Thymus (tissue), 14 donors: ENCODE results near the gene TRIM40. TPM values are rescaled to one million over a fixed set of nuclear protein-coding genes. Genes with fewer than 3 reads are reported as not detected.

Source experiments
- DNase-seq, 9 donors: peaks; one replicate each; pipeline ENCODE4 v3.0.0-alpha.2; 2013; ENCODE audit warnings: low spot score in 9 of 9, low read depth in 6 of 9, missing footprints in 1 of 9
- H3K27ac ChIP-seq, 2 donors: one replicate each; pipeline ENCODE4 v1.5.1; 2013; ENCODE audit warnings: control low read depth in 1 of 2, low read depth in 1 of 2, low read length in 1 of 2, mild to moderate bottlenecking in 1 of 2, moderate library complexity in 1 of 2
- H3K27me3 ChIP-seq, 2 donors: one replicate each; pipeline ENCODE4 v1.5.1; 2013; ENCODE audit warnings: low read length in 1 of 2; ENCODE audit not compliant: control insufficient read depth in 2 of 2, insufficient read depth in 1 of 2
- H3K36me3 ChIP-seq, 2 donors: one replicate each; pipeline ENCODE4 v1.5.1; 2013; ENCODE audit warnings: low read length in 1 of 2, mild to moderate bottlenecking in 1 of 2, moderate library complexity in 1 of 2; ENCODE audit not compliant: control insufficient read depth in 2 of 2, insufficient read depth in 2 of 2
- H3K4me1 ChIP-seq, 2 donors: one replicate each; pipeline ENCODE4 v1.5.1; 2013; ENCODE audit warnings: low read length in 2 of 2; ENCODE audit not compliant: control insufficient read depth in 2 of 2, insufficient read depth in 2 of 2
- H3K4me3 ChIP-seq, 2 donors: one replicate each; pipeline ENCODE4 v1.5.1; 2013; ENCODE audit warnings: low read length in 2 of 2, control low read depth in 1 of 2, mild to moderate bottlenecking in 1 of 2
- H3K9me3 ChIP-seq, 2 donors: one replicate each; pipeline ENCODE4 v1.5.1; 2013; ENCODE audit warnings: low read length in 1 of 2, mild to moderate bottlenecking in 1 of 2; ENCODE audit not compliant: control insufficient read depth in 2 of 2, insufficient read depth in 1 of 2
- WGBS: extraction: QIAGEN DNeasy Blood & Tissue Kit; methylation state at CpG from one replicate; pipeline ENCODE4 v1.1.7; 2013; 5-methylcytosine and 5-hydroxymethylcytosine counted together
- long read RNA-seq, 10 donors: transcript quantifications; one replicate each; lab custom pipeline, GENCODE V29; 2026
- polyA plus RNA-seq: library from polyadenylated mRNA; stranded (reverse); fragments of 200-250 nt; gene quantifications from one replicate; pipeline ENCODE4 v1.2.3, GENCODE V29; 2013
- total RNA-seq: library from RNA; stranded (reverse); fragments of 120-200 nt; gene quantifications from one replicate; pipeline ENCODE4 v1.2.4, GENCODE V29; 2013
- donor health status: healthy.

TRIM40 gene, protein sequence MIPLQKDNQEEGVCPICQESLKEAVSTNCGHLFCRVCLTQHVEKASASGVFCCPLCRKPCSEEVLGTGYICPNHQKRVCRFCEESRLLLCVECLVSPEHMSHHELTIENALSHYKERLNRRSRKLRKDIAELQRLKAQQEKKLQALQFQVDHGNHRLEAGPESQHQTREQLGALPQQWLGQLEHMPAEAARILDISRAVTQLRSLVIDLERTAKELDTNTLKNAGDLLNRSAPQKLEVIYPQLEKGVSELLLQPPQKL
- total RNA-seq, result 0.09 TPM
- polyA plus RNA-seq, result 0.16 TPM
- long read RNA-seq, donor 1, result 0 reads
- long read RNA-seq, donor 2, result 0 reads
- long read RNA-seq, donor 3, result 0 reads
- long read RNA-seq, donor 4, result 0 reads
- long read RNA-seq, donor 5, result 0 reads
- long read RNA-seq, donor 6, result 0 reads
- long read RNA-seq, donor 7, result 0 reads
- long read RNA-seq, donor 8, result 0 reads
- long read RNA-seq, donor 9, result 0 reads
- long read RNA-seq, donor 10, result 0 reads

DNA sequence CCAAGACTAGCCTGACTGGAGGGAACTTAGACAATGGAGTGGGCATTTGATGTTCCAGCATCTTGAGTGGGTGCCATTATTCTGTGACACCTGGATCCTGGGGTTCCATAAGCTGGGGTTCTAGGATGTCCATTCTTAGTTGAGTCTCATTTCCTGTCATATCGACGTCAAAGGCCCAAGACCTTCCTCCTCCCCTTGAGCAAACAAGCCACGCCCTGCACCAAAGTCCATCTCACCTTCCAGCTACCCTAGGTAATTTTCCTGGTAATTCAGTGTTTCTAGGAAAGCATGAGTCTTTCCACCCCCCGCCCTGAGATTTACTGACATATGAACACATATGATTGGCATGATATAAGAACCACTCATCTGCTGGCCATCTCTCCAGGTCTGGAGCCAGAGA, at the start of gene TRIM40:
TRIM40 (plus strand) TSS at position 384 of the 400 bp plus-strand sequence. CDS start 897 bp downstream, outside the sequence.
- Histone ChIP-seq H3K27me3 (peaks cover 4 to 27% of the 10 kb centered on the region in 2 donors), H3K4me1 (no peaks in the 10 kb centered on the region), H3K36me3 (no peaks in the 10 kb centered on the region), H3K27ac (no peak within 1 kb of the TSS), H3K9me3 (no peaks in the 10 kb centered on the region), H3K4me3 (no peak within 1 kb of the TSS)
- WGBS, result 91% methylated on average over 4 of the region's 4 CpGs
- no peak for DNase-seq

DNA sequence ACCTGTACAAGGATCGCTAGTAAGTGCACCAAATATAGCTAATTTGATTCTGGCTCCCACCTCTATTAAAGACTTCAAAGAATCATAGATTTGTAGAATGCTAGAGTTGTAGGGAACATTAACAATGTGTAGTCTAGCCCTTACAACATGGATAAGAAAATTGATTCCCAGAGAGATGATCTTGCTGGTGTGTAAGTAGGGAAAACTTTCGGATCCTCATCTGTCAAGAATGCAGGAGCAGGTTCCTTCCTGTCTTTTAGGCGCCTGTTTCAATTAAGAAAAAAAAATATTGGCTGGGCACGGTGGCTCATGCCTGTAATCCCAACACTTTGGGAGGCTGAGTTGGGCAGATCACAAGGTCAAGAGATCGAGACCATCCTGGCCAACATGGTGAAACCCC, 48.1 kb upstream of the TRIM40 start:
- H3K36me3 ChIP-seq, result no peaks in the 10 kb centered on the region
- H3K27me3 ChIP-seq, result peaks cover 0 to 35% of the 10 kb centered on the region in 2 donors
- peaks cover 0 to 3% of the 10 kb centered on the region in 2 donors for H3K4me1 ChIP-seq
- no peak overlapping the region for H3K4me3 ChIP-seq
- 72% methylated on average over 5 of the region's 5 CpGs for WGBS
- no peaks in the 10 kb centered on the region for H3K9me3 ChIP-seq
- DNase-seq, result no peak
- no peak overlapping the region for H3K27ac ChIP-seq

DNA sequence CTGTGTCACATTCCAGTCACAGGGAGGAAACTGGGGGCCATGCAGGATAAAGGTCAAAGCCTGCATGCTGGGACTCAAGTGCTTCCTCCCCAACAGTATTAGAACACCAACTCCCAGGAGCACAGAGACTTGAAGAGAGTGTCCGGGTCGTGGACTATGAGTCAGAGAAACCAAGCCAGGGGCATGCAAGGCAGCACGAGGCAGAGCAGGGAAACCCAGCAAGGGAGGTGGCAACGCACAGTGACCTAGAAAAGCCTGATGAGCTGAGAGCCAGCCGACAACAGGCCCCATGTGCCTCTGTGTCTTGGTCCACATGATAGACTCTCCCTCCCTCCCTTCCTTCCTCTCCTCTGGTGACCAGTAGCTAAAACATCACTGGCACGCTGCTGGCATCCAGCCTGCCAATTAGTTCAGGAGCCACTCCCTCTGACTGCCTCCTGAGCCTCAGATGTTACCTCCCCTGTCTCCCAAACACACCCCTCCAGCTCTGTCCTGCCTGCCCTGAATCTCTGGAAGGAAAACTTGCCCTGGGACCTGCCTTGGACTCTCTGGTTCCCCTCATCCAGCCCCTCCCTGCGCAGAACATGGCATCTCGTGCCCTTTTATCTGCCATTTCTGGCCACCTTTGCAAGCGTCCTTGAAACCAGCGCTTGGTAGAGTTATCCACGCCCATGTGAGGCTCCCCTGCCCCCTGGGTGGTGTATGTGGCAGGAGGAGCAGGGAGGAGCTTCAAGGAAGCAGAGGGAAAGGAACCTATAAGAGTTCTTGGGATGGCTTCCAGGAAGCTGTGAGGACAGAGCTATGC, 44.2 kb upstream of the TRIM40 start:
- Histone ChIP-seq H3K27me3 (peaks cover 11 to 63% of the 10 kb centered on the region in 2 donors), H3K4me3 (no peak overlapping the region), H3K27ac (no peak overlapping the region), H3K9me3 (no peaks in the 10 kb centered on the region), H3K4me1 (peaks cover 0 to 3% of the 10 kb centered on the region in 2 donors), H3K36me3 (no peaks in the 10 kb centered on the region)
- 80% methylated on average over 11 of the region's 11 CpGs for WGBS
- DNase-seq, result no peak

DNA sequence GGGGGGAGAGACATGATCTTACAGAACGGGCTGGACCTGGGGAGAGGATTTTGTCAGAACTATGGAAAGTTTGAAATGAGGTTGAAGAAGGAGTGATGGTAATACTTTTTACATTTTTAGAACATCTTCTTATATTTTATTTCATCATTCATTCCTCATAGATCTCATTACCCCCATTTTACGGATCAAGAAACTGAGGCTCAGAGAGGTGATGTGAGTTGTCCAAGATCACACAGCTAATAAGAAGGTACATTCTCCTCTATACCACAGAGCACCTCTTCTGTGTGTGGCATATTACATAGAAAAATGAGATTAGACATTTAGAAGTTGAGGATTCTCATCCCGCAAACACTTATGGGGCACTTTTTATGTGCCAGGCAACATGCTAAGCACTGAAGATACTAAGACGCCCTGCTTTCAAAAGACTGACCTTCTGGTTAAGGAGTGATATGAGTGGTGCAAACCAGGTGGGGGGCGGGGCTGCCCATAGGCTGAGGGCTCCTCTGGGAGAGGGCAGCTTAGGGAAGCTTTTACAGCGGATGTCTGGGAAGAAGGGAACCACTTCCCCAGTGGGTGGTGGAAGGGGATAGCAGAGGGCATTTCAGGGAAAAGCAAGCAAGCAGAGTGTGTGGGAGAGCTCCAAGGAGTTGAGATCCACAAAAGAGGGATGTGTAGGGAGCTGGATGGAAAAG, 42.9 kb upstream of the TRIM40 start:
- Histone ChIP-seq H3K27me3 (peaks cover 14 to 74% of the 10 kb centered on the region in 2 donors), H3K27ac (no peak overlapping the region), H3K4me1 (peaks cover 0 to 12% of the 10 kb centered on the region in 2 donors), H3K36me3 (no peaks in the 10 kb centered on the region), H3K4me3 (no peak overlapping the region), H3K9me3 (no peaks in the 10 kb centered on the region)
- no peak for DNase-seq
- WGBS, result 79% methylated on average over 6 of the region's 6 CpGs

DNA sequence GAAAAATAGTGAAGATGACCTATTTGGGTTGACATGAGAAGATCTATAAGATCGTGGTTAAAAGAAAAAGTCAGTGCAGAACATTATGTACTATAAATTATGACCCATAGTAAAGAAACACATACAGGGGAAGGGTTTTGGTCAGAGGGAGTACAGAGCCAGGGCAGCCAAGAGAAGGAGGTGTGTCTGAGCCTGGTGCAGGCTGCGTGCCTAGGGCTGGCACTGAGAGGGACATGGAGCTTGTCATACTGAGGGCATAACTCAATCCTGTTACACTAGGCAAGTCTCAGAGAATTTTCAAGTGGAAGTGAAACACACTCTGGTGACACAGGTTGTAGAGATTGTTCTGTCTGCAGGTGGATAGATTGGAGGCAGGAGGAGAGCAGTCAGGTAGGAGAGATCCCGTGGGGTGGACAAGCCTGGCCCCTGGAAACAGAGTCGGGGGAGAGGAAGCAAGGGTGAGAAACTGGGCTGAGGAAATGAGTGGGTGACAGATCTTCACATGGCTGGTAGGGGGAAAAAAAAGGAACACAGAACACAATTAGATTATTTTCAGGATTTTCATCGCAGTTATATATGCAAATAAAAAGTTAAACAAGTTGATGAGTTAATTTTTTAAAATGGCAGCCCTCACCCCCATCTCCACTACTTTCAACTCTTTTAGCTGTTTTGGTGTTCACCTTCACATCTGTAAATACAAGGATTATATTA, 41.8 kb upstream of the TRIM40 start:
- Histone ChIP-seq H3K27ac (no peak overlapping the region), H3K36me3 (no peaks in the 10 kb centered on the region), H3K4me1 (peaks cover 0 to 21% of the 10 kb centered on the region in 2 donors), H3K27me3 (peaks cover 18 to 79% of the 10 kb centered on the region in 2 donors), H3K4me3 (no peak overlapping the region), H3K9me3 (no peaks in the 10 kb centered on the region)
- no peak for DNase-seq
- 55% methylated on average over 5 of the region's 5 CpGs for WGBS

DNA sequence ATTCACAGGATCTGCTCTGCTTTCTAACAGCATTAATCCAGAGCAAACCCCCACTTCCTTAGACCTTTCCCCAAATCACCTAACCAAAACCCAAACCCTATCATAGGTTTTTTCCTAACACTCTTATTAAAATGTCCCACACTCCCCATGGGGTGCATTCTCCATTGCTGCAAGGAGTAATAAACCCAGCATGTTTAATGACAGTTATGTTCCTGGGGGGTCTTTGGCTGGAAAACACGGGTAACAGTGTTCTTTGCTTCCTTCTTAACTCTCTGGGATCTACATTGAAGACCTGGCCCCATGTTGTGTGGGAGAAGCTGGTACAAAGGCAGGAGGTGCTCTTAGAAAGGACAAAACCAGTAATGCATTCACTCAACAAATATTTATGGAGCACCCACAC, 39.1 kb upstream of the TRIM40 start:
- WGBS, result 72% methylated on average over 1 of the region's 1 CpG

DNA sequence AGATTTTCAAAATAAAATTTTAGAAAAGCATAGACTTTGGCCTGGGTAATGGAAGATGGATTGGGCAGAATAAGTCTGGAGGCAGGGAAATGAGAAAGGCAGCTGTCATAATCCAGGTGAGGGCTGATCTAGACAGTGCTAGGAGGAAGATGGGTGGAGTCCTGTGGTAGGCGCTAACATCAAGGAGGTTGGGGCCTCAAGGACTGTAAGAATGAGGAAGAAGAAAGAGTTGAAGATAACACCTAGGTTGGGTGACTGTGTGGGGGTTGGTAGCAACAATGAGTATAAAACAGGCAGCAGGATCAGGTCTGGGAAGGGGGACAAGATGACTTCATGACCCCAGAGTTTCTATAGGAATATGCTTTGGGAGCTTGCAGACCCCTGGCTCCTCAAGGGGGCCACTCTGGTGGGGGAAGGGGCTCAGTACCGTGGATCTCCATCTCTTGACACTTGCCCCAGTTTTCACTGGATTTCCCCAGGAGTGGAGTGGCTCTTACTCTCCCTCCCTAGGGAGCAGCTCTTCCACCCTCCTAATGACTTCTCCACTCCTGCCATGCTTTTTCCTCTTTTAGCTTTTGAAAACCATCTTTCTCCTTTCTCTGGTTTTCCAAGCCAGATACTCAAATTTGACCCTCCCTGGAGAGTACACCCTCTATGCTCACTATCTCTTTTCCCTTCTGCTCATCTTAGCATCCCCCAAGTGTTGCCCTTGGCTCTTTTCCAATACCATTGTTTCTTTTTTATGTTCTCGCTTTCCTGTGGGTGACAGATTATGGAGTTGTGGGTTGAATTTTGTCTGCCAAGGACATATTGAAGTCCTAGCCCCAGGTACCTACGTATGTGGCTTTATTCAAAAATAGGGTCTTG, 37.8 kb upstream of the TRIM40 start:
- peak in 3 of 9 donors; percentile 39 to 77 (median 51) for DNase-seq
- no peak overlapping the region for H3K27ac ChIP-seq
- H3K27me3 ChIP-seq, result peaks cover 42 to 87% of the 10 kb centered on the region in 2 donors
- H3K36me3 ChIP-seq, result no peaks in the 10 kb centered on the region
- peaks cover 0 to 3% of the 10 kb centered on the region in 2 donors for H3K9me3 ChIP-seq
- 53% methylated on average over 4 of the region's 4 CpGs for WGBS
- no peak overlapping the region for H3K4me3 ChIP-seq
- peaks cover 13 to 47% of the 10 kb centered on the region in 2 donors for H3K4me1 ChIP-seq

More for the DNA sequence above, 39.1 kb upstream of the TRIM40 start:
- Histone ChIP-seq H3K27me3 (peaks cover 41 to 83% of the 10 kb centered on the region in 2 donors), H3K27ac (no peak overlapping the region), H3K36me3 (no peaks in the 10 kb centered on the region), H3K4me3 (no peak overlapping the region), H3K9me3 (no peaks in the 10 kb centered on the region), H3K4me1 (peaks cover 12 to 36% of the 10 kb centered on the region in 2 donors)
- no peak for DNase-seq

DNA sequence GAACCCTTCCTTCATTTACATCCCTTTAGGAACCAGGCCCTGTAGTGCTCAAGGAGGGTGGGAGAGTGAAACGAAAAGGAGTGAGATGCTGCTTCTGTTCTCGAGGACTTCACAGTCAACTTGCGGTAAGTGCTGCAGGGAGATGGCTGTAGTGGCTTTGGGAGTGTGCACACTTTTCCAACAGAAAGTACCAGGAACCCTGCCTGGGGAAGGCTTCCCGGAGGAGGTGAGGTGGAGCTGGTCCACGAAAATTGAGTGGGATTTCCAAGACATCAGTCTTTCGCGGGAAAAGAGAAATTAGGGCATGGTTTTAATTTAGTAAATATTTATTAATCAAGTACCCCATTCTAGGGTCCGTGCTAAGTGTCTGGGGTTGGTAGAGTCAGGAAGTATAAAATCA, 35.8 kb upstream of the TRIM40 start:
- DNase-seq, result no peak
- Histone ChIP-seq H3K4me1 (peaks cover 18 to 53% of the 10 kb centered on the region in 2 donors), H3K27ac (no peak overlapping the region), H3K9me3 (peaks cover 0 to 6% of the 10 kb centered on the region in 2 donors), H3K27me3 (peaks cover 51 to 93% of the 10 kb centered on the region in 2 donors), H3K36me3 (no peaks in the 10 kb centered on the region), H3K4me3 (no peak overlapping the region)
- WGBS, result 39% methylated on average over 8 of the region's 8 CpGs
